K562 (cell line): ENCODE measurements around the gene LRRC15. TPM values are rescaled to one million over a fixed set of nuclear protein-coding genes. Genes with fewer than 3 reads are reported as not detected.

Experiments used
- ATAC-seq: fragments of 200-7000 bp; cut with Tn5 transposase; 3 replicates; pipeline ENCODE4 v1.9.1; 2020; ENCODE audit warnings: moderate library complexity
- BruUV-seq: library from RNA; stranded (reverse); fragments of 400-500 nt; replicated peaks from 2 replicates; lab custom pipeline; 2021; lab: Mats Ljungman, UMichigan
- CTCF ChIA-PET: fragments of 300-600 bp; formaldehyde crosslinking; extraction: SDS; loops from one replicate; lab custom pipeline; 2021; ENCODE audit warnings: low intra/inter-chr PET ratio; lab: Yijun Ruan, JAX
- POLR2A ChIA-PET: fragments of 300-600, 350-650 bp; sonication (Branson Sonifier 250); formaldehyde crosslinking; extraction: SDS; loops from one replicate; lab custom pipeline; 2021; ENCODE audit warnings: antibody characterized with exemption, inconsistent platforms; lab: Yijun Ruan, JAX
- DNase-seq, 4 experiments: peaks; one replicate each; pipeline versions ENCODE4 v3.0.0 to v3.0.0-alpha.2; 2011 to 2018; ENCODE audit warnings: low spot score in 3 of 4, mixed read lengths in 3 of 4; ENCODE audit errors: extremely low read depth in 1 of 4
- FAIRE-seq: peaks from 2 replicates; lab custom pipeline; 2011; peaks lifted over from hg19 to GRCh38; lab: Jason Lieb, UNC
- H2AFZ ChIP-seq: 2 replicates; pipeline ENCODE4 v1.6.0; 2011; ENCODE audit warnings: low read depth, low read length, control low read depth, inconsistent platforms
- H3K27ac ChIP-seq: fragments of 200-600 bp; 3 replicates; pipeline ENCODE4 v1.8.0; 2011; ENCODE audit warnings: low read depth, mild to moderate bottlenecking, control low read depth, inconsistent platforms, low read length, moderate library complexity, mixed read lengths; ENCODE audit errors: extremely low read depth
- H3K27me3 ChIP-seq, 2 experiments: fragments of 300-600 bp in 1 of 2; 2 replicates in 1 of 2; 3 replicates in 1 of 2; pipeline versions ENCODE4 v1.6.0 to v1.8.0; 2011; ENCODE audit warnings: inconsistent platforms in 2 of 2, low read length in 2 of 2, mild to moderate bottlenecking in 1 of 2, mixed read lengths in 1 of 2, moderate library complexity in 1 of 2; ENCODE audit not compliant: control insufficient read depth in 2 of 2, insufficient read depth in 2 of 2
- H3K36me3 ChIP-seq: fragments of 300-600 bp; 3 replicates; pipeline ENCODE4 v1.8.0; 2011; ENCODE audit warnings: mild to moderate bottlenecking, low read length, inconsistent platforms; ENCODE audit not compliant: control insufficient read depth, insufficient read depth
- H3K4me1 ChIP-seq, 2 experiments: fragments of 200-600 bp in 1 of 2; replicated peaks in 1 of 2; 2 replicates in 1 of 2; 3 replicates in 1 of 2; pipeline versions ENCODE4 v1.5.1 to v1.8.0; 2011; ENCODE audit warnings: inconsistent platforms in 2 of 2, low read length in 2 of 2, mild to moderate bottlenecking in 1 of 2, mixed read lengths in 1 of 2, moderate library complexity in 1 of 2; ENCODE audit not compliant: control insufficient read depth in 2 of 2, insufficient read depth in 2 of 2
- H3K4me2 ChIP-seq: 2 replicates; pipeline ENCODE4 v1.6.1; 2011; ENCODE audit warnings: low read length, control low read depth, inconsistent platforms, mixed read lengths; ENCODE audit not compliant: insufficient read depth
- H3K4me3 ChIP-seq: fragments of 200-600 bp; sonication (generic), shearing (Covaris generic); 2 replicates; pipeline ENCODE4 v1.5.1; 2016; ENCODE audit warnings: control low read depth, inconsistent platforms
- H3K79me2 ChIP-seq: fragments of 200-600 bp; 3 replicates; pipeline ENCODE4 v1.8.0; 2011; ENCODE audit warnings: low read length, inconsistent platforms; ENCODE audit not compliant: control insufficient read depth, insufficient read depth
- H3K9ac ChIP-seq, 2 experiments: 2 replicates each; pipeline versions ENCODE4 v1.6.0 to v1.6.1; 2011; ENCODE audit warnings: low read depth in 2 of 2, low read length in 2 of 2, control low read depth in 1 of 2, inconsistent platforms in 1 of 2, mild to moderate bottlenecking in 1 of 2, mixed read lengths in 1 of 2; ENCODE audit not compliant: insufficient read depth in 1 of 2
- H3K9me1 ChIP-seq: one replicate; pipeline ENCODE4 v1.6.0; 2011; ENCODE audit warnings: inconsistent platforms, mild to moderate bottlenecking, low read length, moderate library complexity; ENCODE audit not compliant: control insufficient read depth, insufficient read depth
- H3K9me3 ChIP-seq: replicated peaks from 2 replicates; pipeline ENCODE4 v1.5.1; 2011; ENCODE audit warnings: low read depth, low read length, inconsistent platforms; ENCODE audit not compliant: control insufficient read depth, insufficient read depth
- H4K20me1 ChIP-seq: replicated peaks from 2 replicates; pipeline ENCODE4 v1.6.1; 2011; ENCODE audit warnings: low read length, inconsistent platforms, mixed read lengths; ENCODE audit not compliant: control insufficient read depth, insufficient read depth
- ARID2 ChIP-seq: fragments of 450-650 bp; IDR thresholded peaks from 2 replicates; pipeline ENCODE4 v1.6.1; 2017; ENCODE audit warnings: antibody characterized with exemption, mild to moderate bottlenecking
- COPS2 ChIP-seq: fragments of 450-650 bp; conservative IDR thresholded peaks from 2 replicates; pipeline ENCODE4 v1.6.1; 2016; ENCODE audit warnings: mild to moderate bottlenecking, moderate library complexity
- YBX1 ChIP-seq: fragments of 450-650 bp; IDR thresholded peaks from 2 replicates; pipeline ENCODE4 v1.7.1; 2016; ENCODE audit warnings: mild to moderate bottlenecking
- ZNF134 ChIP-seq: fragments of 250-450 bp; sonication (Bioruptor Pico); conservative IDR thresholded peaks from 2 replicates; pipeline ENCODE4 v1.4.0; 2020
- ZNF384 ChIP-seq: IDR thresholded peaks from 2 replicates; pipeline ENCODE4 v1.6.1; 2012; ENCODE audit warnings: low read depth, low read length, improper control_type of control experiment
- WGBS: fragments of 100-300 bp; shearing (Covaris generic); methylation state at CpG from one replicate; pipeline ENCODE4 v1.1.6; 2016; ENCODE audit warnings: low coverage, mixed read lengths; ENCODE audit not compliant: insufficient coverage; ENCODE audit errors: missing lambda C conversion rate; 5-methylcytosine and 5-hydroxymethylcytosine counted together
- in situ Hi-C: fragments of 300-500 bp; cut with MboI; formaldehyde crosslinking; loops from 4 replicates; pipeline ENCODE4 v1.15.0; 2018; ENCODE audit warnings: inconsistent platforms, mixed read lengths
- intact Hi-C: fragments of 100-400 bp; cut with micrococcal nuclease; formaldehyde crosslinking; loops from 2 replicates; pipeline ENCODE4 v1.14.2; 2022
- polyA plus RNA-seq, 8 experiments: library from polyadenylated mRNA; depleted of rRNA in 4 of 8; stranded (reverse) in 5 of 8; unstranded in 3 of 8; fragments of >200 nt; fragmentation: Nextera tagmentation in 2 of 8; fragmentation: Illumina TruSeq in 1 of 8; extraction: Ambion mirVana in 2 of 8; extraction: Trizol in 1 of 8; gene quantifications; 2 replicates each; pipeline versions ENCODE4 v1.2.1 to v1.2.3, GENCODE V29; 2011 to 2014; ENCODE audit warnings: inconsistent platforms in 1 of 8, missing spikeins in 1 of 8
- total RNA-seq, 7 experiments: library from RNA; depleted of rRNA in 6 of 7; stranded (reverse); fragments of >200 nt in 6 of 7; fragmentation: Illumina TruSeq in 2 of 7; extraction: Trizol in 2 of 7; gene quantifications; 2 replicates each; pipeline versions ENCODE4 v1.2.1 to v1.2.3, GENCODE V29; 2011 to 2021; ENCODE audit warnings: low replicate concordance in 1 of 7
- TF ChIP-seq, protein P1 (sequence below), 2 experiments: fragments of 250-450 bp in 1 of 2; fragments of 450-650 bp in 1 of 2; sonication (Bioruptor Pico) in 1 of 2; IDR thresholded peaks; 2 replicates each; pipeline versions ENCODE4 v1.6.1 to v1.8.0; 2016 to 2021; ENCODE audit warnings: mild to moderate bottlenecking in 2 of 2, moderate library complexity in 2 of 2, missing compliant biosample characterization in 1 of 2, missing genetic modification characterization in 1 of 2

Gene LRRC15
- total and polyA plus RNA-seq, 9 of the 15 experiments (the other 6 are each of a cell fraction or from before 2014, with no cell fraction given), result not detected

GRCh38 chr3:194307849-194308248 lies 61.7 kb downstream of the LRRC15 start:
- TF ChIP-seq ARID2 (no peak), ZNF134 (peak; percentile 50; the same call in 1 of the 2 replicates)
- no peak for DNase-seq
- in situ Hi-C loops, result loop anchor here (25.0 kb wide), 1 partner anchor 1496 kb away; no protein-coding TSS in a partner anchor
- Histone ChIP-seq H2AFZ (no peak overlapping the region), H3K27ac (no peak overlapping the region), H3K4me1 (peaks cover 5 to 6% of the 10 kb centered on the region in 2 experiments; a peak in 4 of 5 replicates), H3K4me3 (no peak overlapping the region), H3K9me3 (no peaks in the 10 kb centered on the region; the same call in 1 of the 2 replicates), H3K9me1 (no peaks in the 10 kb centered on the region), H3K79me2 (no peaks in the 10 kb centered on the region), H3K4me2 (no peak overlapping the region), H3K9ac (no peak overlapping the region), H3K36me3 (no peaks in the 10 kb centered on the region), H3K27me3 (no peaks in the 10 kb centered on the region; a peak in 1 of 5 replicates), H4K20me1 (no peaks in the 10 kb centered on the region)
- no peak for ATAC-seq
- no peak for FAIRE-seq
- ChIA-PET CTCF (no interaction called here), POLR2A (interaction anchor here (0.6 to 1.6 kb wide), 3 partner anchors 10 to 171 kb away, joined by 3 to 8 read pairs (median 3); no protein-coding TSS in a partner anchor)
- intact Hi-C loops, result no loop called here
- 29% methylated on average over 8 of the region's 8 CpGs for WGBS
- no TSS peak for BruUV-seq

GRCh38 chr3:194306771-194307640 lies 62.5 kb downstream of the LRRC15 start:
- Histone ChIP-seq H3K9me1 (no peaks in the 10 kb centered on the region), H3K9ac (no peak overlapping the region), H3K4me1 (peaks cover 0 to 5% of the 10 kb centered on the region in 2 experiments; a peak in 3 of 5 replicates), H3K79me2 (no peaks in the 10 kb centered on the region), H3K4me3 (no peak overlapping the region), H3K36me3 (no peaks in the 10 kb centered on the region), H3K27me3 (no peaks in the 10 kb centered on the region; a peak in 1 of 5 replicates), H4K20me1 (no peaks in the 10 kb centered on the region), H3K9me3 (no peaks in the 10 kb centered on the region; the same call in 1 of the 2 replicates), H3K27ac (no peak overlapping the region)
- 45% methylated on average over 13 of the region's 13 CpGs for WGBS
- ATAC-seq, result no peak
- DNase-seq, result no peak
- BruUV-seq, result no TSS peak
- intact Hi-C loops, result no loop called here
- no peak for FAIRE-seq
- ChIA-PET POLR2A (interaction anchor here (1.3 to 1.6 kb wide), 2 partner anchors 9 to 170 kb away, joined by 3 to 8 read pairs; no protein-coding TSS in a partner anchor), CTCF (no interaction called here)
- TF ChIP-seq ZNF384, result no peak
- no peak for TF ChIP-seq YBX1
- TF ChIP-seq, protein P1, sequence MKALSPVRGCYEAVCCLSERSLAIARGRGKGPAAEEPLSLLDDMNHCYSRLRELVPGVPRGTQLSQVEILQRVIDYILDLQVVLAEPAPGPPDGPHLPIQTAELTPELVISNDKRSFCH (CRISPR knock-in tag; IDR thresholded peaks at IDR 0.05), result no peak
- TF ChIP-seq, protein P1 (tag; IDR thresholded peaks at IDR 0.05), result no peak
- no peak for TF ChIP-seq COPS2
- TF ChIP-seq, all 486 proteins: peak for 0
- no peak overlapping the region for H2AFZ ChIP-seq
- in situ Hi-C loops, result loop anchor here (25.0 kb wide), 1 partner anchor 1495 kb away; no protein-coding TSS in a partner anchor
- no peak overlapping the region for H3K4me2 ChIP-seq
